ENCODE measurements around the gene IL12RB2.

IL12RB2 gene

GRCh38 chr1:67431869-67432578, 124.4 kb downstream of the IL12RB2 start:
- no peak for ATAC-seq
- TF ChIP-seq CSDC2 (CRISPR knock-in tag; IDR thresholded peaks at IDR 0.05) (no peak), BACH2 (CRISPR knock-in tag; IDR thresholded peaks at IDR 0.05; ENCODE audit: borderline replicate concordance) (no peak), POU6F1 (CRISPR knock-in tag; IDR thresholded peaks at IDR 0.05; ENCODE audit: borderline replicate concordance, low read depth) (no peak), TCF4 (CRISPR knock-in tag; IDR thresholded peaks at IDR 0.05; ENCODE audit: borderline replicate concordance) (no peak), TSHZ2 (CRISPR knock-in tag; IDR thresholded peaks at IDR 0.05) (no peak), CSRNP3 (CRISPR knock-in tag; IDR thresholded peaks at IDR 0.05) (no peak), CREB5 (CRISPR knock-in tag; IDR thresholded peaks at IDR 0.05; ENCODE audit: low read depth) (no peak), ZNF565 (CRISPR knock-in tag; conservative IDR thresholded peaks at IDR 0.05; ENCODE audit: low read depth) (no peak), ARNTL (CRISPR knock-in tag; IDR thresholded peaks at IDR 0.05; ENCODE audit: borderline replicate concordance, low read depth) (no peak), TOX (CRISPR knock-in tag; IDR thresholded peaks at IDR 0.05; ENCODE audit: borderline replicate concordance) (no peak), SNAI2 (CRISPR knock-in tag; IDR thresholded peaks at IDR 0.05) (no peak), ZNF8 (CRISPR knock-in tag; IDR thresholded peaks at IDR 0.05) (no peak), ZFP3 (CRISPR knock-in tag; IDR thresholded peaks at IDR 0.05) (no peak), ZFP30 (CRISPR knock-in tag; IDR thresholded peaks at IDR 0.05) (no peak), ZNF70 (CRISPR knock-in tag; IDR thresholded peaks at IDR 0.05) (no peak), PPARA (CRISPR knock-in tag; IDR thresholded peaks at IDR 0.05; ENCODE audit: borderline replicate concordance) (no peak), PATZ1 (CRISPR knock-in tag; IDR thresholded peaks at IDR 0.05; ENCODE audit: borderline replicate concordance) (no peak), ESRRG (CRISPR knock-in tag; IDR thresholded peaks at IDR 0.05) (no peak)

GRCh38 chr1:67432745-67433144, 125.1 kb downstream of the IL12RB2 start:
- TF ChIP-seq CSDC2 (CRISPR knock-in tag; IDR thresholded peaks at IDR 0.05) = no peak
- no peak for TF ChIP-seq PPARA (CRISPR knock-in tag; IDR thresholded peaks at IDR 0.05; ENCODE audit: borderline replicate concordance)
- TF ChIP-seq TOX (CRISPR knock-in tag; IDR thresholded peaks at IDR 0.05; ENCODE audit: borderline replicate concordance) = no peak
- ATAC-seq = no peak

GRCh38 chr1:67433837-67434236, 126.2 kb downstream of the IL12RB2 start:
- no peak for TF ChIP-seq ZFP30 (CRISPR knock-in tag; IDR thresholded peaks at IDR 0.05)
- no peak for TF ChIP-seq TOX (CRISPR knock-in tag; IDR thresholded peaks at IDR 0.05; ENCODE audit: borderline replicate concordance)
- no peak for TF ChIP-seq ISL1 (CRISPR knock-in tag; IDR thresholded peaks at IDR 0.05)
- TF ChIP-seq ZFP3 (CRISPR knock-in tag; IDR thresholded peaks at IDR 0.05) = no peak
- TF ChIP-seq CREB5 (CRISPR knock-in tag; IDR thresholded peaks at IDR 0.05; ENCODE audit: low read depth) = no peak
- ATAC-seq = no peak

Data from SK-N-SH treated with all-trans-retinoic acid at 6 μM for 48 hours (cell line).